GM12878 (cell line): ENCODE measurements around the gene MRPS12. TPM values are rescaled to one million over a fixed set of nuclear protein-coding genes. Genes with fewer than 3 reads are reported as not detected.

Source experiments
- ATAC-seq: fragments of 200-7000 bp; cut with Tn5 transposase; 3 replicates; pipeline ENCODE4 v1.9.1; 2020; ENCODE audit warnings: mild to moderate bottlenecking, moderate library complexity
- BruUV-seq: library from RNA; stranded (reverse); fragments of 400-500 nt; replicated peaks from 2 replicates; lab custom pipeline; 2021; lab: Mats Ljungman, UMichigan
- CTCF ChIA-PET: fragments of 300-600 bp; sonication (Branson Sonifier 250); formaldehyde crosslinking; extraction: SDS; loops from one replicate; lab custom pipeline; 2021; ENCODE audit warnings: inconsistent platforms; lab: Yijun Ruan, JAX
- POLR2A ChIA-PET: fragments of 350-600 bp; formaldehyde crosslinking; extraction: SDS; loops from one replicate; lab custom pipeline; 2021; ENCODE audit warnings: inconsistent platforms; lab: Charles Lee
- RAD21 ChIA-PET: fragments of 300-600 bp; sonication (Branson Sonifier 250); formaldehyde crosslinking; loops from one replicate; lab custom pipeline; 2023; ENCODE audit warnings: antibody characterized with exemption; ENCODE audit not compliant: unreplicated experiment; lab: Charles Lee
- SMC1A ChIA-PET: fragments of 300-600 bp; sonication (Branson Sonifier 250); formaldehyde crosslinking; loops from one replicate; lab custom pipeline; 2023; ENCODE audit not compliant: unreplicated experiment, uncharacterized antibody; lab: Charles Lee
- DNase-seq: peaks from one replicate; pipeline ENCODE4 v3.0.0-alpha.2; 2011; ENCODE audit warnings: low read depth, low spot score
- FAIRE-seq: peaks from 3 replicates; lab custom pipeline; 2011; peaks lifted over from hg19 to GRCh38; lab: Jason Lieb, UNC
- H2AFZ ChIP-seq: 2 replicates; pipeline ENCODE4 v1.6.0; 2011; ENCODE audit warnings: low read depth, low read length, control low read depth; ENCODE audit not compliant: control insufficient read depth
- H3K27ac ChIP-seq: 2 replicates; pipeline ENCODE4 v1.5.1; 2011; ENCODE audit warnings: control low read depth; ENCODE audit not compliant: control insufficient read depth, insufficient read depth
- H3K27me3 ChIP-seq, 2 experiments: replicated peaks in 1 of 2; 2 replicates each; pipeline versions ENCODE4 v1.6.0 to v1.6.1; 2011; ENCODE audit warnings: low read length in 1 of 2; ENCODE audit not compliant: control insufficient read depth in 2 of 2, insufficient read depth in 2 of 2
- H3K36me3 ChIP-seq, 2 experiments: 2 replicates each; pipeline ENCODE4 v1.5.1; 2011; ENCODE audit warnings: low read length in 1 of 2; ENCODE audit not compliant: control insufficient read depth in 2 of 2, insufficient read depth in 2 of 2
- H3K4me1 ChIP-seq: 2 replicates; pipeline ENCODE4 v1.6.1; 2011; ENCODE audit warnings: mild to moderate bottlenecking, low read length, moderate library complexity, mixed read lengths; ENCODE audit not compliant: control insufficient read depth, insufficient read depth
- H3K4me2 ChIP-seq: 2 replicates; pipeline ENCODE4 v1.6.0; 2011; ENCODE audit warnings: control low read depth; ENCODE audit not compliant: control insufficient read depth, insufficient read depth
- H3K4me3 ChIP-seq: fragments of 200-600 bp; sonication (generic); 2 replicates; pipeline ENCODE4 v1.5.1; 2016
- H3K79me2 ChIP-seq: 2 replicates; pipeline ENCODE4 v1.6.0; 2011; ENCODE audit warnings: low read length; ENCODE audit not compliant: control insufficient read depth, insufficient read depth
- H3K9ac ChIP-seq: 2 replicates; pipeline ENCODE4 v1.8.0; 2011; ENCODE audit warnings: low read length, control low read depth, mixed read lengths; ENCODE audit not compliant: control insufficient read depth, insufficient read depth
- H3K9me3 ChIP-seq: replicated peaks from 3 replicates; pipeline ENCODE4 v1.5.1; 2011; ENCODE audit warnings: mild to moderate bottlenecking, low read length; ENCODE audit not compliant: control insufficient read depth, insufficient read depth
- H4K20me1 ChIP-seq: 2 replicates; pipeline ENCODE4 v1.6.0; 2011; ENCODE audit not compliant: control insufficient read depth, insufficient read depth
- CBFB ChIP-seq: IDR thresholded peaks from 2 replicates; pipeline ENCODE4 v1.6.1; 2016; ENCODE audit warnings: antibody characterized with exemption, low read depth
- FOXK2 ChIP-seq: fragments of 450-650 bp; IDR thresholded peaks from 2 replicates; pipeline ENCODE4 v1.6.1; 2017; ENCODE audit warnings: mild to moderate bottlenecking, moderate library complexity
- HDAC6 ChIP-seq: fragments of 200-600 bp; sonication (generic); IDR thresholded peaks from one replicate; pipeline ENCODE4 v1.8.0; 2017; ENCODE audit warnings: antibody characterized with exemption; ENCODE audit not compliant: unreplicated experiment
- MTA2 ChIP-seq: fragments of 450-650 bp; IDR thresholded peaks from 2 replicates; pipeline ENCODE4 v1.6.1; 2016; ENCODE audit warnings: low read depth, mild to moderate bottlenecking, moderate library complexity
- MTA3 ChIP-seq: IDR thresholded peaks from 2 replicates; pipeline ENCODE4 v1.6.1; 2012; ENCODE audit warnings: low read length, inconsistent platforms, borderline replicate concordance
- POLR2A ChIP-seq: IDR thresholded peaks from 2 replicates; pipeline ENCODE4 v1.6.1; 2011; ENCODE audit warnings: low read depth, mild to moderate bottlenecking, low read length
- POLR2AphosphoS5 ChIP-seq: IDR thresholded peaks from 2 replicates; pipeline ENCODE4 v1.6.1; 2011; ENCODE audit warnings: mild to moderate bottlenecking, low read length, inconsistent platforms
- RAD51 ChIP-seq: fragments of 450-650 bp; IDR thresholded peaks from 2 replicates; pipeline ENCODE4 v1.6.1; 2016; ENCODE audit warnings: moderate library complexity, mild to moderate bottlenecking, inconsistent platforms
- RELA ChIP-seq: fragments of 450-650 bp; IDR thresholded peaks from 2 replicates; pipeline ENCODE4 v1.8.0; 2014; ENCODE audit warnings: borderline replicate concordance; ENCODE audit not compliant: partially characterized antibody
- TCF7 ChIP-seq: IDR thresholded peaks from 2 replicates; pipeline ENCODE4 v1.6.1; 2014; ENCODE audit warnings: antibody characterized with exemption, borderline replicate concordance
- ZSCAN29 ChIP-seq: fragments of 450-650 bp; IDR thresholded peaks from 2 replicates; pipeline ENCODE4 v1.6.1; 2017; ENCODE audit warnings: mild to moderate bottlenecking, moderate library complexity
- WGBS: methylation state at CpG from one replicate; pipeline ENCODE4 v1.1.6; 2016; ENCODE audit warnings: low lambda C conversion rate; ENCODE audit not compliant: insufficient replicate concordance, insufficient coverage; ENCODE audit errors: missing lambda C conversion rate; 5-methylcytosine and 5-hydroxymethylcytosine counted together
- in situ Hi-C: fragments of 300-500 bp; cut with MboI; formaldehyde crosslinking; loops from 9 replicates; pipeline ENCODE4 v1.14.3; 2018; ENCODE audit warnings: mixed read lengths
- intact Hi-C: fragments of 100-400 bp; cut with micrococcal nuclease; formaldehyde crosslinking; loops from one replicate; pipeline ENCODE4 v1.14.2; 2022; ENCODE audit not compliant: unreplicated experiment
- polyA plus RNA-seq, 11 experiments: library from polyadenylated mRNA; depleted of rRNA in 4 of 11; unstranded in 6 of 11; stranded (reverse) in 5 of 11; fragments of >200 nt; fragmentation: Nextera tagmentation in 4 of 11; fragmentation: Illumina TruSeq in 1 of 11; extraction: Ambion mirVana in 4 of 11; extraction: Trizol in 1 of 11; gene quantifications; 1 replicate in 1 of 11; 2 replicates in 10 of 11; pipeline versions ENCODE4 v1.2.1 to v1.2.3, GENCODE V29; 2011 to 2016; ENCODE audit warnings: inconsistent platforms in 2 of 11, missing spikeins in 2 of 11, low read depth in 1 of 11
- total RNA-seq, 4 experiments: library from RNA; depleted of rRNA in 3 of 4; stranded (reverse); fragments of >200 nt in 3 of 4; fragmentation: Illumina TruSeq in 1 of 4; extraction: Trizol in 1 of 4; gene quantifications; 2 replicates each; pipeline versions ENCODE4 v1.2.1 to v1.2.3, GENCODE V29; 2013 to 2021
- TF ChIP-seq, protein P1 (sequence below): IDR thresholded peaks from 2 replicates; pipeline ENCODE4 v1.6.1; 2012; ENCODE audit warnings: low read length, inconsistent platforms
- TF ChIP-seq, protein P2 (sequence below): fragments of 450-650 bp; formaldehyde crosslinking; IDR thresholded peaks from 2 replicates; pipeline ENCODE4 v1.5.0; 2022; ENCODE audit warnings: mild to moderate bottlenecking, missing genetic modification characterization

The MRPS12 gene
- total and polyA plus RNA-seq, 10 of the 15 experiments (the other 5 are each of a cell fraction or from before 2014, with no cell fraction given) = 7.3 to 205 (median 77.3) TPM

DNA sequence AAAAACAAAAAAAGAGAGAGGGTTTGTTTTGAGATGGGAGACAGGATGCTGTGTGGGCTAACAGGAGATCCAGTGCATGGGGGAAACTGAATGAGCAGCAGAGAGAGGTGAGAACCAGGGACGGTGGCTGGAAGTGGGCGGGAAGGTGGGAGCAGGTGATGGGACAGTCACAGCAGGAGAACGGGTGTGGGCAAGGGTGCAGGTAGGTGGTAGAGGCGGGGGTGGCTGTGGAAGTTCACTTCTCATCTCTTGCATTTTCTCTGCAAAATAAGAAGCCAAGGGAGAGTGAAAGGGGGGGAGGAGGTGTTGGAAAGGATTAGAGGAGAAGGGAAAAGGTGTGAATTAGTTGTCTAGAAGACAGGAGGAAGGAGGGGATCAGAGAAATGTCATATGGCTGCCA is 22.9 kb downstream of the MRPS12 start:
- Histone ChIP-seq H3K9ac (no peak overlapping the region), H3K9me3 (no peaks in the 10 kb centered on the region; the same call in 2 of the 3 replicates), H3K36me3 (no peaks in the 10 kb centered on the region), H3K79me2 (no peaks in the 10 kb centered on the region), H3K27me3 (no peaks in the 10 kb centered on the region), H4K20me1 (no peaks in the 10 kb centered on the region), H3K27ac (no peak overlapping the region), H3K4me1 (no peaks in the 10 kb centered on the region), H3K4me2 (no peak overlapping the region), H3K4me3 (no peak overlapping the region), H2AFZ (no peak overlapping the region)
- TF ChIP-seq RELA = no peak
- WGBS = 0% methylated on average over 4 of the region's 4 CpGs
- SMC1A ChIA-PET = interaction anchor here (1.3 kb wide), 1 partner anchor 25 kb away, joined by 4 read pairs; no protein-coding TSS in a partner anchor
- no peak for FAIRE-seq
- in situ Hi-C loops (no loop called here), intact Hi-C loops (no loop called here)
- DNase-seq = no peak
- CTCF ChIA-PET = interaction anchor here (0.6 to 1.6 kb wide), 2 partner anchors 17 to 18 kb away, joined by 3 to 7 read pairs; no protein-coding TSS in a partner anchor
- POLR2A ChIA-PET = interaction anchor here (0.6 kb wide), 1 partner anchor 20 kb away, joined by 3 read pairs; no protein-coding TSS in a partner anchor
- BruUV-seq = no TSS peak
- RAD21 ChIA-PET = no interaction called here
- ATAC-seq = no peak

DNA sequence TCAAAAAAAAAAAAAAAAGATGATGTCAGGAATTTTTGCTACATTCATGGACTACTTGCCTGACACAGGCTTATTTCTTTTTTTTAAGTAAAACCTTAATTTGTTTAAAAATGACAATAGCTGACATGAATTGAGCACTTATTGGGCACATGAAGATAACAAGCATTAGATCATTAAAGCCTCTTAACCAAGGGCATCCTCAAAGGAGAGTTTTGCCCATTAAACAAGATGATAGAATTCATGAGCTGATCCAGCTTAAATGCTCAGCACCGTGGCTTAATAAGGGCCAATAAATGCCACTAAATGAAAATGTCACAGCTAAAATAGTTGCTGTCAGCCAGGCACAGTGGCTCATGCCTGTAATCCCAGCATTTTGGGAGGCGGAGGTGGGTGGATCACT is 25.5 kb downstream of the MRPS12 start:
- ChIA-PET RAD21 (no interaction called here), CTCF (interaction anchor here (1.0 kb wide), 1 partner anchor 26 kb away, joined by 3 read pairs; the partner anchor contains the start of genes MRPS12 and SARS2), SMC1A (interaction anchor here (0.6 kb wide), 1 partner anchor 147 kb away, joined by 5 read pairs; no protein-coding TSS in a partner anchor), POLR2A (interaction anchor here (0.6 to 0.7 kb wide), 3 partner anchors 37 to 587 kb away, joined by 3 to 4 read pairs (median 3); no protein-coding TSS in a partner anchor)
- WGBS = 47% methylated on average over 2 of the region's 2 CpGs
- no peak for ATAC-seq
- Histone ChIP-seq H3K4me1 (no peaks in the 10 kb centered on the region), H3K36me3 (no peaks in the 10 kb centered on the region), H3K9me3 (no peaks in the 10 kb centered on the region), H4K20me1 (no peaks in the 10 kb centered on the region), H3K79me2 (no peaks in the 10 kb centered on the region), H3K9ac (no peak overlapping the region), H3K4me2 (no peak overlapping the region), H3K27ac (no peak overlapping the region), H3K4me3 (no peak overlapping the region), H3K27me3 (no peaks in the 10 kb centered on the region), H2AFZ (no peak overlapping the region)
- FAIRE-seq = no peak
- no TSS peak for BruUV-seq
- intact Hi-C loops (no loop called here), in situ Hi-C loops (no loop called here)
- no peak for DNase-seq
- TF ChIP-seq, protein P1, sequence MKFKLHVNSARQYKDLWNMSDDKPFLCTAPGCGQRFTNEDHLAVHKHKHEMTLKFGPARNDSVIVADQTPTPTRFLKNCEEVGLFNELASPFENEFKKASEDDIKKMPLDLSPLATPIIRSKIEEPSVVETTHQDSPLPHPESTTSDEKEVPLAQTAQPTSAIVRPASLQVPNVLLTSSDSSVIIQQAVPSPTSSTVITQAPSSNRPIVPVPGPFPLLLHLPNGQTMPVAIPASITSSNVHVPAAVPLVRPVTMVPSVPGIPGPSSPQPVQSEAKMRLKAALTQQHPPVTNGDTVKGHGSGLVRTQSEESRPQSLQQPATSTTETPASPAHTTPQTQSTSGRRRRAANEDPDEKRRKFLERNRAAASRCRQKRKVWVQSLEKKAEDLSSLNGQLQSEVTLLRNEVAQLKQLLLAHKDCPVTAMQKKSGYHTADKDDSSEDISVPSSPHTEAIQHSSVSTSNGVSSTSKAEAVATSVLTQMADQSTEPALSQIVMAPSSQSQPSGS = no peak
- TF ChIP-seq MTA3 = no peak
- no peak for TF ChIP-seq POLR2AphosphoS5
- TF ChIP-seq MTA2 = no peak
- TF ChIP-seq TCF7 = no peak
- no peak for TF ChIP-seq RAD51
- TF ChIP-seq, protein P2, sequence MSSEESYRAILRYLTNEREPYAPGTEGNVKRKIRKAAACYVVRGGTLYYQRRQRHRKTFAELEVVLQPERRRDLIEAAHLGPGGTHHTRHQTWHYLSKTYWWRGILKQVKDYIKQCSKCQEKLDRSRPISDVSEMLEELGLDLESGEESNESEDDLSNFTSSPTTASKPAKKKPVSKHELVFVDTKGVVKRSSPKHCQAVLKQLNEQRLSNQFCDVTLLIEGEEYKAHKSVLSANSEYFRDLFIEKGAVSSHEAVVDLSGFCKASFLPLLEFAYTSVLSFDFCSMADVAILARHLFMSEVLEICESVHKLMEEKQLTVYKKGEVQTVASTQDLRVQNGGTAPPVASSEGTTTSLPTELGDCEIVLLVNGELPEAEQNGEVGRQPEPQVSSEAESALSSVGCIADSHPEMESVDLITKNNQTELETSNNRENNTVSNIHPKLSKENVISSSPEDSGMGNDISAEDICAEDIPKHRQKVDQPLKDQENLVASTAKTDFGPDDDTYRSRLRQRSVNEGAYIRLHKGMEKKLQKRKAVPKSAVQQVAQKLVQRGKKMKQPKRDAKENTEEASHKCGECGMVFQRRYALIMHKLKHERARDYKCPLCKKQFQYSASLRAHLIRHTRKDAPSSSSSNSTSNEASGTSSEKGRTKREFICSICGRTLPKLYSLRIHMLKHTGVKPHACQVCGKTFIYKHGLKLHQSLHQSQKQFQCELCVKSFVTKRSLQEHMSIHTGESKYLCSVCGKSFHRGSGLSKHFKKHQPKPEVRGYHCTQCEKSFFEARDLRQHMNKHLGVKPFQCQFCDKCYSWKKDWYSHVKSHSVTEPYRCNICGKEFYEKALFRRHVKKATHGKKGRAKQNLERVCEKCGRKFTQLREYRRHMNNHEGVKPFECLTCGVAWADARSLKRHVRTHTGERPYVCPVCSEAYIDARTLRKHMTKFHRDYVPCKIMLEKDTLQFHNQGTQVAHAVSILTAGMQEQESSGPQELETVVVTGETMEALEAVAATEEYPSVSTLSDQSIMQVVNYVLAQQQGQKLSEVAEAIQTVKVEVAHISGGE (CRISPR knock-in tag) = no peak
- no peak for TF ChIP-seq POLR2A
- no peak for TF ChIP-seq CBFB
- TF ChIP-seq ZSCAN29 = no peak
- TF ChIP-seq FOXK2 = no peak
- no peak for TF ChIP-seq HDAC6
